Activated T-helper 1 cell treated with anti-CD3 and anti-CD28 coated beads, Interleukin-2, amount 50 U/mL, for 16 hours (primary cell): ENCODE data around the gene C2CD3.

Experiments used
- DNase-seq, 2 donors: peaks; one replicate each; pipeline ENCODE4 v3.0.0-alpha.2; 2020; ENCODE audit warnings: low read depth in 1 of 2, low spot score in 1 of 2

C2CD3 gene

GRCh38 chr11:74022546-74022945, 148.3 kb downstream of the C2CD3 start:
- DNase-seq: no peak

- DNase-seq: no peak
Measured at GRCh38 chr11:74021998-74022397, 148.8 kb downstream of the C2CD3 start.

- no peak for DNase-seq
Measured at GRCh38 chr11:74020539-74020938, 150.3 kb downstream of the C2CD3 start.

GRCh38 chr11:74019860-74020259, 150.9 kb downstream of the C2CD3 start:
- DNase-seq: peak in 1 of 2 donors; percentile 39

GRCh38 chr11:74019104-74019738, 151.6 kb downstream of the C2CD3 start:
- DNase-seq: no peak

GRCh38 chr11:74018331-74019005, 152.3 kb downstream of the C2CD3 start:
- no peak for DNase-seq

- DNase-seq: no peak
Measured at GRCh38 chr11:74017631-74018030, 153.2 kb downstream of the C2CD3 start.

GRCh38 chr11:74015919-74016684, 154.7 kb downstream of the C2CD3 start:
- DNase-seq: no peak

GRCh38 chr11:74014880-74015279, 155.9 kb downstream of the C2CD3 start:
- no peak for DNase-seq

GRCh38 chr11:74013141-74013540, 157.7 kb downstream of the C2CD3 start:
- DNase-seq: no peak

- no peak for DNase-seq
Measured at GRCh38 chr11:74012074-74012809, 158.6 kb downstream of the C2CD3 start.

GRCh38 chr11:74011360-74012073, 159.3 kb downstream of the C2CD3 start:
- no peak for DNase-seq

GRCh38 chr11:74010306-74011300, 160.2 kb downstream of the C2CD3 start:
- DNase-seq: no peak

GRCh38 chr11:74009675-74010305, 161.0 kb downstream of the C2CD3 start:
- no peak for DNase-seq

GRCh38 chr11:74009230-74009547, 161.6 kb downstream of the C2CD3 start:
- DNase-seq: no peak

- DNase-seq: no peak
Measured at GRCh38 chr11:74008373-74009229, 162.2 kb downstream of the C2CD3 start, which contains the start of gene UCP3. UCP3 (minus strand) TSS chr11:74009085; CDS start chr11:74007042, 2,043 bp downstream.

- no peak for DNase-seq
Measured at GRCh38 chr11:74007691-74008372, 163.0 kb downstream of the C2CD3 start.
